ENCODE data around the gene TCERG1L. TPM values are rescaled to one million over a fixed set of nuclear protein-coding genes. Genes with fewer than 3 reads are reported as not detected.
"Not testable (repeated sequence)": the region's sequence is repeated elsewhere in the genome, so short reads cannot be mapped to it uniquely, and the experiment has no call there.

Gene TCERG1L
- total RNA-seq, 1 donor from 2014 or later = 1.6 TPM

- no peak for DNase-seq
These were observed 228.5 kb downstream of the TCERG1L start for GRCh38 chr10:131082991-131083481.

GRCh38 chr10:131082201-131082850 lies 229.2 kb downstream of the TCERG1L start:
- no peak for DNase-seq

- DNase-seq = no peak
These were observed 229.7 kb downstream of the TCERG1L start for GRCh38 chr10:131081786-131082185.

- no peak for DNase-seq
These were observed 230.1 kb downstream of the TCERG1L start for GRCh38 chr10:131081376-131081775.

- DNase-seq = no peak
These were observed 230.9 kb downstream of the TCERG1L start for GRCh38 chr10:131080571-131080970.

- no peak for DNase-seq
These were observed 232.2 kb downstream of the TCERG1L start for GRCh38 chr10:131079314-131079713.

GRCh38 chr10:131078882-131079280 lies 232.6 kb downstream of the TCERG1L start:
- DNase-seq = not testable (repeated sequence)

- DNase-seq = no peak
These were observed 233.2 kb downstream of the TCERG1L start for GRCh38 chr10:131078131-131078881.

- DNase-seq = no peak
These were observed 233.8 kb downstream of the TCERG1L start for GRCh38 chr10:131077724-131078123.

- DNase-seq = no peak
These were observed 234.5 kb downstream of the TCERG1L start for GRCh38 chr10:131077031-131077430.

GRCh38 chr10:131076356-131076755 lies 235.2 kb downstream of the TCERG1L start:
- no peak for DNase-seq

- no peak for DNase-seq
These were observed 236.2 kb downstream of the TCERG1L start for GRCh38 chr10:131075218-131075770.

GRCh38 chr10:131074682-131075081 lies 236.8 kb downstream of the TCERG1L start:
- no peak for DNase-seq

GRCh38 chr10:131073469-131074035 lies 238.0 kb downstream of the TCERG1L start:
- no peak for DNase-seq

GRCh38 chr10:131072651-131073468 lies 238.7 kb downstream of the TCERG1L start:
- DNase-seq = no peak

GRCh38 chr10:131071721-131072120 lies 239.8 kb downstream of the TCERG1L start:
- no peak for DNase-seq

GRCh38 chr10:131070856-131071255 lies 240.7 kb downstream of the TCERG1L start:
- no peak for DNase-seq

GRCh38 chr10:131068760-131069159 lies 242.8 kb downstream of the TCERG1L start:
- DNase-seq = no peak

GRCh38 chr10:131068311-131068710 lies 243.2 kb downstream of the TCERG1L start:
- DNase-seq = no peak

GRCh38 chr10:131067690-131068089 lies 243.8 kb downstream of the TCERG1L start:
- no peak for DNase-seq

GRCh38 chr10:131065673-131066305 lies 245.7 kb downstream of the TCERG1L start:
- DNase-seq = peak; percentile 11

GRCh38 chr10:131063311-131063710 lies 248.2 kb downstream of the TCERG1L start:
- no peak for DNase-seq
